PFSK-1 (cell line): ENCODE measurements around the gene BTBD9.

Experiments
- FOXP2 ChIP-seq: optimal IDR thresholded peaks from 2 replicates; pipeline ENCODE3; 2011; ENCODE audit warnings: borderline replicate concordance, control low read depth, inconsistent platforms; ENCODE audit not compliant: insufficient read depth; ENCODE audit errors: extremely low read length, extremely low read depth
- POLR2AphosphoS5 ChIP-seq: IDR thresholded peaks from 2 replicates; pipeline ENCODE4 v1.6.1; 2012; ENCODE audit warnings: low read depth, mild to moderate bottlenecking, control low read depth, low read length, moderate library complexity
- REST ChIP-seq, 2 experiments: IDR thresholded peaks; 2 replicates each; pipeline versions ENCODE4 v1.6.1 to v1.8.0; 2011 to 2012; ENCODE audit warnings: low read depth in 2 of 2, low read length in 2 of 2, control low read depth in 1 of 2, inconsistent platforms in 1 of 2, mild to moderate bottlenecking in 1 of 2, moderate library complexity in 1 of 2; ENCODE audit not compliant: insufficient read depth in 1 of 2
- SIN3A ChIP-seq: IDR thresholded peaks from 2 replicates; pipeline ENCODE4 v1.6.1; 2012; ENCODE audit warnings: mild to moderate bottlenecking, low read length, moderate library complexity, borderline replicate concordance; ENCODE audit not compliant: insufficient read depth
- TAF1 ChIP-seq: IDR thresholded peaks from 2 replicates; pipeline ENCODE4 v1.6.1; 2012; ENCODE audit warnings: low read length, control low read depth, borderline replicate concordance; ENCODE audit not compliant: insufficient read depth

The BTBD9 gene

GRCh38 chr6:38587766-38588362 is 51.9 kb downstream of the BTBD9 start:
- TF ChIP-seq TAF1 = no peak
- TF ChIP-seq FOXP2 = no peak
- TF ChIP-seq POLR2AphosphoS5 = no peak
- TF ChIP-seq REST (IDR thresholded peaks at IDR 0.05; ENCODE audit: insufficient read depth in 1 of 2, low read depth in 2 of 2, low read length in 2 of 2) = no peak
- TF ChIP-seq SIN3A = no peak

DNA sequence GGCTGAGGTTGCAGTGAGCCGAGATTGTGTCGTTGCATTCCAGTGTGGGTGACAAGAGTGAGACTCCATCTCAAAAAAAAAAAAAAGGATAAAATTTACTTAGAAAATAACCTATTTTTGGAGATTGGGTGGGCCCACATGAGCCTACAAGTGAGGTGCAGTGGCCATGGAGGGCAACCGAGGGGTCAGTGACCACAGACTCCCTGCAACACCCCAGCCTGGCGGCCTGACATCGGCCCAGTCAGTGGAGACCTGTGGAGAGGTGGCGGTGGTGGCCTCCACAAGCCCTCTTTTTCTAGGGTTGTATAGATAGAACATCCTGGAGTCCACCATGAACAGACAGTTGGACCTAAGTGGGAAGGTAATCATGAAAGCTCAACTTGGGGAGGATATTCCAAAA is 52.7 kb downstream of the BTBD9 start:
- TF ChIP-seq FOXP2 = no peak
- TF ChIP-seq SIN3A = no peak

DNA sequence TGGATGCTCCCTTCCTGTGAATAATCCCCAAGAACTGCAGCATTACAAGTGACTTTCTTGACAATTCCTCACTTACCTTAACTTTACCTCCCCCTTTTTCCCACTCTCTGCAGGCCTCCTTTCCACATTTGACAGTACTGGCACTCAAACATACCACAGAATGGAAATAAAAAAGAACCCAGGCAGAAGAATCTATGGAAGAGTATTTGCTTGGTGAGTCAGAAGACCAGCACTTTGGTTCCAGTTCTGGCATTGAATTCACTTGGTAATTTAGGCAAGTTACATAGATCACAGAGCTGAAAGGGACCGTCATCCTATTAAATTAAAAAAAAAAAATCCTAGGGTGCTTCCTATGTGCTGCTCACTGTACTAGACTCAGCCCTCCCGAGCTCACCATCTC is 55.0 kb downstream of the BTBD9 start:
- TF ChIP-seq FOXP2 (no peak), POLR2AphosphoS5 (no peak), REST (IDR thresholded peaks at IDR 0.05; ENCODE audit: insufficient read depth in 1 of 2, low read depth in 2 of 2, low read length in 2 of 2) (no peak), TAF1 (no peak), SIN3A (no peak)

DNA sequence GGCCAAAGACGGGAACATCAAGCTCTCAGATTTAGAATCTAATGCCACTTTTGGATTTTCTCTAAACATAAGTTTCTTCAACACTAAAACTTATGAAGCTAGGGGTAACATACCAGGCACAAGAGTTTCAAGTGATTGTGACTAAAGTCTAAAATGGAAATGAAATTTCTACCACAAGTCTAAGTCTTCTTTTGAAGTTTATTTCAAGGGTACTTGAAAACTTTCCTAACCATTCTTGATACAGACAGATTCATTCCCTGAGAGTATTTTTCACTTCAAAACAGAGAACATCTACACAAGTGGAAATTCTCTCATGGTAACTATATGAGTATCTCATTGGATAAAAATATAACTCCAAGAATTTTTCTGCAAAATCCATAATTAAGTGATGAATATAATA is 56.2 kb downstream of the BTBD9 start:
- TF ChIP-seq TAF1 (no peak), SIN3A (no peak), REST (IDR thresholded peaks at IDR 0.05; ENCODE audit: insufficient read depth in 1 of 2, low read depth in 2 of 2, low read length in 2 of 2) (no peak), FOXP2 (no peak), POLR2AphosphoS5 (no peak)

- TF ChIP-seq POLR2AphosphoS5 (no peak), TAF1 (no peak), SIN3A (no peak), FOXP2 (no peak), REST (IDR thresholded peaks at IDR 0.05; ENCODE audit: insufficient read depth in 1 of 2, low read depth in 2 of 2, low read length in 2 of 2) (no peak)
These were observed 59.7 kb downstream of the BTBD9 start for GRCh38 chr6:38580030-38580429.
